Lower lobe of right lung (tissue), 2 donors: ENCODE data around the gene POU2F1. TPM values are rescaled to one million over a fixed set of nuclear protein-coding genes. Genes with fewer than 3 reads are reported as not detected.

Experiments used
- ATAC-seq, 2 donors: fragments of 200-7000 bp; cut with Tn5 transposase; one replicate each; pipeline ENCODE4 v1.9.1; 2020 to 2022; ENCODE audit warnings: mild to moderate bottlenecking in 2 of 2, moderate library complexity in 2 of 2
- DNase-seq: peaks from one replicate; pipeline ENCODE4 v3.0.0-alpha.2; 2020
- H3K27ac ChIP-seq: fragments of 200-600 bp; one replicate; pipeline ENCODE4 v1.8.0; 2022
- H3K27me3 ChIP-seq: fragments of 200-600 bp; one replicate; pipeline ENCODE4 v1.8.0; 2022; ENCODE audit warnings: low read depth
- H3K36me3 ChIP-seq: fragments of 200-600 bp; one replicate; pipeline ENCODE4 v1.8.0; 2022; ENCODE audit warnings: mild to moderate bottlenecking
- H3K4me1 ChIP-seq: fragments of 200-600 bp; one replicate; pipeline ENCODE4 v1.8.0; 2022
- H3K4me3 ChIP-seq: fragments of 200-600 bp; one replicate; pipeline ENCODE4 v1.8.0; 2022; ENCODE audit warnings: mild to moderate bottlenecking
- H3K9me3 ChIP-seq: fragments of 200-600 bp; one replicate; pipeline ENCODE4 v1.8.0; 2022
- CTCF ChIP-seq: fragments of 200-600 bp; IDR thresholded peaks from one replicate; pipeline ENCODE4 v1.8.0; 2022; ENCODE audit warnings: antibody characterized with exemption, mild to moderate bottlenecking
- intact Hi-C: fragments of 100-400 bp; cut with DNase I; formaldehyde crosslinking; loops from one replicate; pipeline ENCODE4 v1.11.0; 2022
- total RNA-seq: library from RNA; stranded (reverse); fragmentation: NEBNext Ultra II Directional; extraction: Animal tissue kit (Norgen Biotek cat#: 25700); gene quantifications from one replicate; pipeline ENCODE4 v1.2.1, GENCODE V29; 2021
- donor health status: DM: no; HTN: yes; CAD: no; lungs with severe emphysema.

POU2F1 gene
- total RNA-seq, 1 donor from 2014 or later, result 20.1 TPM

GRCh38 chr1:167206166-167206835 is 14.4 kb upstream of the POU2F1 start:
- no peak for TF ChIP-seq CTCF
- no peaks in the 10 kb centered on the region for H3K36me3 ChIP-seq
- no peaks in the 10 kb centered on the region for H3K27me3 ChIP-seq
- H3K4me1 ChIP-seq, result no peaks in the 10 kb centered on the region
- no peaks in the 10 kb centered on the region for H3K9me3 ChIP-seq
- no peak overlapping the region for H3K4me3 ChIP-seq
- DNase-seq, result no peak
- H3K27ac ChIP-seq, result no peak overlapping the region
- intact Hi-C loops, result no loop called here
- no peak for ATAC-seq

GRCh38 chr1:167207940-167208623 is 12.6 kb upstream of the POU2F1 start:
- DNase-seq (no peak), ATAC-seq (no peak)
- TF ChIP-seq CTCF, result peak; percentile 11
- no peaks in the 10 kb centered on the region for H3K27me3 ChIP-seq
- H3K9me3 ChIP-seq, result no peaks in the 10 kb centered on the region
- intact Hi-C loops, result no loop called here
- H3K4me1 ChIP-seq, result no peaks in the 10 kb centered on the region
- no peak overlapping the region for H3K4me3 ChIP-seq
- no peaks in the 10 kb centered on the region for H3K36me3 ChIP-seq
- H3K27ac ChIP-seq, result no peak overlapping the region

- DNase-seq (no peak), ATAC-seq (no peak)
- TF ChIP-seq CTCF, result no peak
- intact Hi-C loops, result no loop called here
- H3K4me3 ChIP-seq, result no peak overlapping the region
- no peak overlapping the region for H3K27ac ChIP-seq
- H3K4me1 ChIP-seq, result no peaks in the 10 kb centered on the region
- H3K27me3 ChIP-seq, result no peaks in the 10 kb centered on the region
- no peaks in the 10 kb centered on the region for H3K9me3 ChIP-seq
- no peaks in the 10 kb centered on the region for H3K36me3 ChIP-seq
Measured at GRCh38 chr1:167208624-167208976, 12.1 kb upstream of the POU2F1 start.

GRCh38 chr1:167209044-167209443 is 11.6 kb upstream of the POU2F1 start:
- H3K27me3 ChIP-seq, result no peaks in the 10 kb centered on the region
- no peaks in the 10 kb centered on the region for H3K4me1 ChIP-seq
- H3K36me3 ChIP-seq, result no peaks in the 10 kb centered on the region
- no peak for ATAC-seq
- intact Hi-C loops, result no loop called here
- H3K9me3 ChIP-seq, result no peaks in the 10 kb centered on the region
- no peak overlapping the region for H3K4me3 ChIP-seq
- H3K27ac ChIP-seq, result no peak overlapping the region
- DNase-seq, result no peak
- no peak for TF ChIP-seq CTCF

GRCh38 chr1:167210966-167211674 is 9.6 kb upstream of the POU2F1 start:
- no peaks in the 10 kb centered on the region for H3K4me1 ChIP-seq
- DNase-seq, result no peak
- H3K9me3 ChIP-seq, result no peaks in the 10 kb centered on the region
- intact Hi-C loops, result no loop called here
- TF ChIP-seq CTCF, result no peak
- H3K4me3 ChIP-seq, result no peak overlapping the region
- no peaks in the 10 kb centered on the region for H3K36me3 ChIP-seq
- no peaks in the 10 kb centered on the region for H3K27me3 ChIP-seq
- no peak for ATAC-seq
- no peak overlapping the region for H3K27ac ChIP-seq
